Measurements from ENCODE around the gene ZNF775.

Gene ZNF775

GRCh38 chr7:150369748-150370501 lies 9.2 kb upstream of the ZNF775 start:
- no peak for DNase-seq

DNA sequence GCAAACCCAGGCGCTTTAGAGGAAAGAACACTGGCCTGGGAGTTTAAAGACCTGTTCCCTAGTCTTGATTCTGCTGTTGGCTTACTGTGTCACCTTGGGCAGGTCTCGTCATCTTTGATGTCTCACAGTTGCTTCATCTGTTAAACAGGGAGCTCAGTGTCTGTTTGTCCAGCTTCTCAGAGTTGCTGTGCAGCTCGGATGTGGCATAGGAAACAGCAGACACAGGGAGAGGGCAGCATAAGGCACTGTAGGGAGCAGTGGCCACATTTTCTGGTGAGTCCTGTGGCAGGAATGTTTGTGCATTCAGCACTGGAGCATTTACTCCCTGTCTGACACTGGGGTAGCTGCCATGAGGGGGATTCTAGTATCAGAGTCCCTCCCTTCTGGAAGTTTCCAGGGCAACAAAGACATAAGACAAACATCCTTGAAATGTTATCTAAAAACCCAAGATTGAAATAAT lies 8.5 kb upstream of the ZNF775 start:
- DNase-seq = no peak

- no peak for DNase-seq
These were observed 7.8 kb upstream of the ZNF775 start for GRCh38 chr7:150371131-150371995.

- no peak for DNase-seq
These were observed 7.2 kb upstream of the ZNF775 start for GRCh38 chr7:150371996-150372270.

DNA sequence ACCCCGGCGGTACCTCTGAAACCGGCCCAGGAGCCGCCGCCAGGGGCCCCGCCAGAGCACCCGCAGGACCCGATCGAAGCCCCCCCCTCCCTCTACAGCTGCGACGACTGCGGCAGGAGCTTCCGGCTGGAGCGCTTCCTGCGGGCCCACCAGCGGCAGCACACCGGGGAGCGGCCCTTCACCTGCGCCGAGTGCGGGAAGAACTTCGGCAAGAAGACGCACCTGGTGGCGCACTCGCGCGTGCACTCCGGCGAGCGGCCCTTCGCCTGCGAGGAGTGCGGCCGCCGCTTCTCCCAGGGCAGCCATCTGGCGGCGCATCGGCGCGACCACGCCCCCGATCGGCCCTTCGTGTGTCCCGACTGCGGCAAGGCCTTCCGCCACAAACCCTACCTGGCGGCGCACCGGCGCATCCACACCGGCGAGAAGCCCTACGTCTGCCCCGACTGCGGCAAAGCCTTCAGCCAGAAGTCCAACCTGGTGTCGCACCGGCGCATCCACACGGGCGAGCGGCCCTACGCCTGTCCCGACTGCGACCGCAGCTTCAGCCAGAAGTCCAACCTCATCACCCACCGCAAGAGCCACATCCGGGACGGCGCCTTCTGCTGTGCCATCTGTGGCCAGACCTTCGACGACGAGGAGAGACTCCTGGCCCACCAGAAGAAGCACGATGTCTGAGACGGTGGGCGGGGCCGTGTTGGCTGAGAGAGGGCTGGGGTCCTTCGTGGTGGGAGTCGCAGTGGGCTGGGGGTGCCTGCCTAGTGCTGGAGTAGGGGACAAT lies 6.7 kb upstream of the ZNF775 start:
- DNase-seq = no peak

- no peak for DNase-seq
These were observed 5.9 kb upstream of the ZNF775 start for GRCh38 chr7:150373049-150373801.

DNA sequence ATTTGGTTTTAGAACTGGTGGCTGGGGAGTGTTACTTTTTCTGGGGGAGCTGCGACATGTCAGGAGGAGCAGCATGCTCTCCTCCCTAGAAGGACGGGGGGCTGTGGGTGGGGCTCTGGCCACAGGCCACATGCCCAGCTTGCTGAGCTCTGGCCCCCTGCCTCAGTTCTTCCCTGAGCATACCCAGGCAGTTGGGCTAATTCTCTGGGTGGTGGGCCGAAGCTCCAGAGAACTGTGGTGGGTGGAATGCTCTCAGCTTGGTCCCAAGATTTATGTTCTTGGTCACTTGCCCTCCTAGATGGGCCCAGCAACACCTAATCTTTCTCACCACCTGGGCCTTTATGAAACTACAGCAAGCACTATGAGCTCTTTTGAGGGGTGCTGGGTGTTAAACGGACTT lies 5.1 kb upstream of the ZNF775 start:
- DNase-seq = no peak

- no peak for DNase-seq
These were observed 4.7 kb upstream of the ZNF775 start for GRCh38 chr7:150374472-150374871.

DNA sequence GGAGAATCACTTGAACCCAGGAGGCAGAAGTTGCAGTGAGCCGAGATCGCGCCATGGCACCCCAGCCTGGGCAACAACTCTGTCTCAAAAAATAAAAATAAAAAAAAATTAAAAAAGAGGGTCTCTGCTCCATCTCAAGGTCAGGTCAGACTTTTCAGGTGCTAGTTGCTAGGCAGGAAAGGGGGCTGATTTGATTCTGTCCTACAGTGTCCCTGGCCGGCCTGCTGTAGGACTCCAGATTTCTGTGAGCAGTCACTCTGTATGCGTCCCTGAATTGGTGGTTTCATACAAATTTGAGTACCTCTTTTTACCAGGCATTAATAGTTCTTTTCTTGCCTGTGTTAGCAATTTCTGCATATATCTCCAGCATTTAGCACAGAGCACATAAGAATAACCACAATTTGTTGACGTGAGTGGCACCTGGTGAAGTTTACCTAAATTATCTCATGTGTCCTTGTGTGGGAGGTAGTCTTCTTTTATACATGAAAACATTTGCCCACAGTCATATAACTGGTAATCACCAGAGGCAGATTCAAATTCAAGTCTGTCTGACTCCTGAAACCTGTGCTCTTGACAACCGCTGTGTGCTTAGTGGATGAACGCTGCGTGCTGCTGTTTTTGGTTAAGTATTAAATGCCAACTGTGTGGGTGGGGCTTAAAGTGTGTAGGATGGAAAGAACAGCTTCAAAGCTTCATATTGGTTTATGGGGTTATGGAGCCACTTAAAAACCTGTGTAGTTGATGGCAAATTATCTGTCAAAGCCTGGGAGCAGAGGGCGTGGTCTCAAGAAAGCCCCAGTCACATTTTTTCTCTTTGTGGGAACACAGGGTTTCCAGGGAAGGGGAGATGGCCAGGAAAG lies 3.2 kb upstream of the ZNF775 start:
- DNase-seq = no peak

DNA sequence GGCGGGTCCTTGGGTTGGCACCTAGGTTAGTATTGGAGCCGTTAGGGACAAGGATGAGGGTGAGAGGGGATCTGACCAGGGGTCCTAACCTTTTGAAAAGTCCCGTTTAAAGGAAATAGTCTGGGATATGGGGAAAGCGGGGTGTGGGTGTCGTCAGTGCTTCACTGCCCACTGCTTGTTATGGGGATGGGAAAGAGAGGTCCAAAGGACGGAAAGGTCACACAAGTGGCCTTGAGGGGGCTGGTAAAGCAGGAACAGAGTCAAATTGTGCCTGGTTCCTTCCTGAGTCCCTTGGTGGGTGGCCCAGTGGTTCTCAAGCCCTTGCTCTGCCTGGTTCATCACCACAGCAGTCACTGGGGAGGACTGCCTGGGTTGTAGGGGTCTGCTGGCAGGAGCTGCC lies 2.6 kb upstream of the ZNF775 start:
- DNase-seq = no peak

DNA sequence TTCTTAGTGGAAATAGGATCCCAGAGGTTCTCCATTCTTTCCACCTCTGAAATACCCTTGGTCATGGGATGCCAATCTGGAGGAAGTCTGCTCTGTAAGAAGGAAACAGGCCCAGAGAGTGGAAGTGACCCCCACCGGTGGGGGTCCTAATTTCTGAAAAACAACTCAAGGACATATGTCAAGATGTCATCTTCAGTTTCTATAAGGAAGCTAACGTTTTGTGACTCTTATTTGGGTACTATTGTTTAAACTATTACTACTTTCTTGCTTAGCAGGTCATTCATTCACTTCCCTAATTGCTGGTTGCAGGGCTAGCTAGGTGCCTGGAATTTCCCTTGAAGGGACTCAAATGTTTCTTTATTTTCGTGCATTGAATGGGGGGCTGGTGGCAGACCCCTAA lies 1.9 kb upstream of the ZNF775 start:
- DNase-seq = no peak

DNA sequence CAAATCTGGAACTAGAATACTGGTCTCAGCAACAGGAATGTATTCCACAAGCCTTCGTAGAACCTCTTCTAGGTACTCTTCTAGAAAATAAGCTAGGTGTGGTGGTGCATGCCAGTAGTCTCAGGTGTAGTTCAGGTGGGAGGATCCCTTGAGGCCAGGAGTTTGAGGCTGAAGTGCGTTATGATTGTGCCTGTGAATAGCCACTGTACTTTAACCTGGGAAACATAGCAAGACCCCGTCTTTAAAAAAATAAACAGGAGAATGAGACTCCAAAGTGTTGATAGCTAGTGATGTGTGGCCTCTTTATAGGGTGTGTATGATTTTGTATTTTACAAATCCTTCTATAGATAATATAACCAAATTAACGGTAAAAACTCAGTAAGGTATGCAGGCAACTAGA lies 1.5 kb upstream of the ZNF775 start:
- DNase-seq = no peak

- peak; percentile 78 for DNase-seq
These were observed 846 bp upstream of the ZNF775 start for GRCh38 chr7:150378115-150378852.

DNA sequence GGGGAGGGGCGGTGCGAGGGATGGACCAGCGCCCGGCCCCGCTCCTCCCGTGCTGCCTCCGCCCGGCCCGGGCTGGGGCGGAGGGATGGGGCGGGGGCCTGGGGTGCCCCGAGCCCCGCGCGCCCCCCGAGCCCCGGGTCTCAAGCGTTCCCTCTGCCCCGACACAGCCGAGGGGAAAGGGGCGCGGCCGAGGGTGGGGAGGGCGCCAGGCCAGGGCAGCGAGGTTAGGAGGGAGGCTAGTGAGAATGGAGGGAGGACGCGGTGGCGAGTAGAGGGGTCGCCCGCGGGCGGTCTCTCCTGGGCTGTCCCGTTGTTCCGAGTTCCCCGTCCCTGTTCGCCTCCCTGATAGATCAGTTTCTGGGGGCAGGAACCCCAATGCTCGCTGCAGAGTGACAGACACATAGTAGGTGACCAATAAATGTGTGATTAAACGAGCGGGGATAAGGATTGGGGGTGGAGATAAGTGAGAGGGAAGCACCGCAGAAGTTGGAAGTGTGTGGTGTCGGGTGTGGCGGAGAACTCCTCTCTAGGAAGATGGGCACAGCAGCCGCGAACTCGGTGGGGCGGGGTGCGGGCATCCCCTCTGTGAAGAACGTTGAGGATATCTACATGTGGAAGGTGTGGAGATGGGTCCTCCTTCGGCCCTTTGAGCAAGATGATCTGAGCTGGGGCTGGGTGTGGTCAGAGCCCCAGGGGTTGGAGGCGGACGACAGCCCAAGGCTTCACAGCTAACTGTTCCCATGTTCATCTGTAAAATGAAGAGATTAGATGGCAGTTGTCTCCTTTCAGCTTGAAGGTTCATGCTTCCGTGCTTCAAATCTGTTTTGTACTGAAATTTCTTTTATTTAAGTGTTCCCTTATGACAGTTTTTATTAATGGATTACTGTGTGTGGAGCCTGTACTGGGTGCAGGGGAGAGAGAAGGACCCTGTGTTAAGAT lies 580 bp downstream of the ZNF775 start:
- DNase-seq = no peak

- no peak for DNase-seq
These were observed 1.3 kb downstream of the ZNF775 start for GRCh38 chr7:150380463-150380862.

DNA sequence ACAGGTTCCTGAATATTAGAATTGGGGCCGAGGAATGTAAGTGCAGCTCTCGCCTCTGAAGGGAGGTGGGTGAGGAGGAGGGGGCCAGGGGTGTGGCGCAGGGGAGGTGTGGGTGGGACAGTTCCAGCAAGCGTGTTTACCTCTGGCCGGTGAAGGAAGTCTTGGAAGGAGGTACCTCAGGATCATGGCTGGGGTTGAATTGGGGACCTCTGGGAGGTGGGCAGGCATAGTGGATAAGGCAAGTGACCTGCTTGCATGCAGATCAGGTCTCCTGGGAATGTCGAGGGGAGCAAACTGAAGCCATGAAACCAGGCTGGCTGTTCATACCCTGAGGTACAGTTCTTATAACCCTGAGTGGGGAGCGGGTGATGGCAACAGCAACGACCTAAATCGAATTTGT lies 2.0 kb downstream of the ZNF775 start:
- DNase-seq = no peak

GRCh38 chr7:150381785-150382122 lies 2.6 kb downstream of the ZNF775 start:
- DNase-seq = no peak

GRCh38 chr7:150382123-150382843 lies 3.2 kb downstream of the ZNF775 start:
- no peak for DNase-seq

GRCh38 chr7:150382844-150383225 lies 3.7 kb downstream of the ZNF775 start:
- no peak for DNase-seq
